HG03439 (cell line): ENCODE measurements around the gene NID1.
"Not testable (repeated sequence)": the region's sequence is repeated elsewhere in the genome, so short reads cannot be mapped to it uniquely, and the experiment has no call there.

Experiments
- ATAC-seq: cut with Tn5 transposase; IDR thresholded peaks from one replicate; pipeline ENCODE4 v1.9.1; 2021; ENCODE audit warnings: mild to moderate bottlenecking, moderate library complexity; ENCODE audit not compliant: unreplicated experiment

The NID1 gene

GRCh38 chr1:236095705-236096520 is 31.0 kb upstream of the NID1 start:
- ATAC-seq, result no peak

DNA sequence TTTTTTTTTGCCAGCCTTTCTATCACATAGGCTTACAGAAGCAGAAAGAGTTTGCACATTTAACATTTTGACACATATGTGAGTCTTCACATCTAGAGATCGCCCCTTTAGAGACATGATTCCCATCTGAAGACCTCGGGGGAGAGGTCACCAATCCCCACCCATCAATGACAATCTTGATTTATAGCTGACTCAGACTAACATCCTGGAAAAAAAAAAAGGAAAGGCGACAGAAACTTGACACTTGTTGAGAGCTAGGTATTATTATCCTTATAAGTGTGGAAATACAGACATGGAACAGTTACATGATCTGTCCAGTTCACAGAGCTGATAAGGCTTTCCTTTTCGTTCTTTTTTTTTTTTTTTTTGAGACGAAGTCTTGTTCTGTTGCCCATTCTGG is 28.0 kb upstream of the NID1 start:
- ATAC-seq, result no peak

DNA sequence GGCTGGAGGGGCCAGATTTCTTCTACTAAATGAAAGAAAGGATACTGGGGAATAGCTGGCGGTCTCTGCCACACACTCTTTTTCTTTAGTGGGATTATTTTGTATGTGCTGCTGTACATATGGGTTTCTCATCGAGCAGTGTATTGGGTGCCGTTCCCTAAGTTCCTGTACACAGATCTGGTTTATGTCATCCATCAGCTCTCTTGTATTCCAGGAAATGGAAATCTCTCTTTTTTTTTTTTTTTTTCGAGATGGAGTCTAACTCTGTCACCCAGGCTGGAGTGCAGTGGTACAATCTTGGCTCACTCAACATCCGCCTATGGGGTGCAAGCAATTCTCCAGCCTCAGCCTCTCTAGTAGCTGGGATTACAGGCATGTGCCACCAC is 27.0 kb upstream of the NID1 start:
- no peak for ATAC-seq

- ATAC-seq, result no peak
Measured at GRCh38 chr1:236090741-236091147, 25.9 kb upstream of the NID1 start.

DNA sequence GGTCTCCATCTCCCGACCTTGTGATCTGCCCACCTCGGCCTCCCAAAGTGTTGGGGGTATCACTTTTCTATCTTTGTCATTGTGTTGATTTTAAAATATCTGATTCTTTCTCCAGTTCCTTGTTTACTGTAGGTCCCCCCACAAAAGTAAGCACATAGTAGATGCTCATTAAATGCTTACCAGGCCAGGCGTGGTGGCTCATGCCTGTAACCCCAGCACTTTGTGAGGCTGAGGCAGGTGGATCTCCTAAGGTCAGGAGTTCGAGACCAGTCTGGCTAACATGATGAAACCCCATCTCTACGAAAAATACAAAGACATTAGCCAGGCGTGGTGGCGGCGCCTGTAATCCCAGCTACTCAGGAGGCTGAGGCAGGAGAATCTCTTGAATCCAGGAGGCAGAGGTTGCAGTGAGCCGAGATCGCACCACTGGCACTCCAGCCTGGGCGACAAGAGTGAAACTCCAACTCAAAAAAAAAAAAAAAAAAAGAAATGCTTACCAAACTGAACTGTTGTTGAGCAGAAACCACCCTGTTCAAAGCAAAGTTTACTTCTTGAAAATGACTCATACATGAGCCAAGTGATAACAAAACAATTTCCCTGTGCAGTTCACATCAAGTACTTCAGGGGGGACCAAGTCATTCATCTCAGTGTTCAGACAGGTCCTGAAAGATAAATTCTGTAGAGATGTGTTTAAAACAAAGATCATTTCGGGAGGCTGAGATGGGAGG is 24.3 kb upstream of the NID1 start:
- no peak for ATAC-seq

GRCh38 chr1:236086537-236086936 is 21.6 kb upstream of the NID1 start:
- ATAC-seq, result no peak

DNA sequence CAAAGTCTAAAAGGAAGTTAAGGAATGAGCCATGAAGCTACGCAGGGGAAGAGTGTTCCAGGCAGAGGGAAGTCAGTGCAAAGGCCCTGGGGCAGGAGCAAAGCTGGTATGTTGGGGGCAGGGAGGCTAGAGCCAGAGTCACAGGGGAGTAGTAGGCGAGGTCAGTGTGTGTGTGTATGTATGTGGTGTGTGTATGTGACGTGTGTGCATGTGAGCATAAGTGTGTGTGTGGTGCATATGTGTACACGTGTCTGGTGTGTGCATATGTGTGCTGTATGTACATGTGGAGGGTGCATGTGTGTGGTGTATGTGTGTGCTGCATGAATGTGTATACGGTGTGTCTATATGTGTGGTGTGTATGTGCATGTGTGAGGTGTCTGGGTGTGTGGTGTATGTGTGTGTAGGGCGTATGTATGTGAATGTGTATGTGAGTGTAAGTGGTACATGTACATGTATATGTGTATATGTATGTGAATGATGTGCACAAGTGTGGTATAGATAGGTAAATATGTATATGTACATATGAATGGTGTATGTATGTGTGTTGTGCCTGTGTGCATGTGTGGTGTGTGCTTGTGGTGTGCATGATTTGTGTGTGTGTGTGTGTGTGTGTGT is 20.8 kb upstream of the NID1 start:
- no peak for ATAC-seq

DNA sequence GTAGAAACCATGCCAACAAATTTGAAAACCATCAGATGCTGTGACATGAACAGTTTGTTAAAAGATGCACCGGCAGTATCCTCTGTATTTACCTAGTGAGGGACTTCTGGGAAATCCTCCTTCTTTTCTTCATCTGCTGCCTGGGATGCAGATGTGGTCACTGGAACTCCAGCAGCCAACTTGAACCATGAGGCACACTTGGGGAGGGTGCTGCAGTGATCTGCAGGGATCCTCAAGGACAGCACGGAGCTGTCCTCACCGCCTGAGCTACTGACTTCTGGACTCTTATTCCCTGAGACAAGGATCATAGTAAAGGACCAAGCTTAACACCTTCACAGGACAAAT is 19.5 kb upstream of the NID1 start:
- no peak for ATAC-seq

- no peak for ATAC-seq
Measured at GRCh38 chr1:236083650-236084385, 18.9 kb upstream of the NID1 start.

DNA sequence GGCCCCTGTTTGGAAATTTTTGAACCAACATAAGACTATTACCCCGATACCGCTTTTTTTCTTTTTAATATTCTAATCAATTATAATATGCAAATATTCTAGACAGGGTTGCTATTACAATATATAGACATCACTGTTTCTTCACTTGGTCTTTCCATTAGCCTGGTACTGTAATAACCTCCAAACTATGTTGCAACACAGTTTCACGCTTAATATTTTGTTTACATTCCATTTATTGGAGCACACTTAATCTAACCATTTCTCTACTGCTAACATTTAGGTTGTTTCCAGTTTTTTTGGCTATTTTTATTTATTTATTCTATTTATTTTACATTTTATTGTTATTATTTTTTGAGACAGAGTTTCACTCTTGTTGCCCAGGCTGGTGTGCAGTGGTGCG is 17.6 kb upstream of the NID1 start:
- no peak for ATAC-seq

GRCh38 chr1:236081546-236082227 is 16.8 kb upstream of the NID1 start:
- ATAC-seq, result no peak

- no peak for ATAC-seq
Measured at GRCh38 chr1:236079703-236080102, 14.8 kb upstream of the NID1 start.

DNA sequence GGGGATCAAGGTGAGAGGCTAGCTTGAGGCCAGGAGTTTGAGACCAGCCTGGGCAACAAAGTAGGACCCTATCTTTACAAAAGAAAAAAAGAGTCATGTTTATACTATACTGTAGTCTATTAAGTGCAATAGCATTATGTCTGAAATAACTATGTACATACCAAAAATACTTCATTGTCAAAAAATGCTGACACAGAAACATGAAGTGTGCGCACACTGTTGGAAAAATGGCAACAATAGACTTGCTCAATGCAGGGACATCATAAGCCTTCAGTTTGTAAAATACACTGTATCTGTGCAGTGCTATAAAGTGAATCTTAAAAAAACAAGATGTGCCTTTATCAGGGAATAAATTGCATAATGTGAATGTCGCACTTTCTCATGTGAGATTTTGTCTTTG is 14.1 kb upstream of the NID1 start:
- ATAC-seq, result no peak

GRCh38 chr1:236078077-236078476 is 13.2 kb upstream of the NID1 start:
- not testable (repeated sequence) for ATAC-seq

- ATAC-seq, result no peak
Measured at GRCh38 chr1:236075848-236076247, 11.0 kb upstream of the NID1 start.

- no peak for ATAC-seq
Measured at GRCh38 chr1:236073307-236073897, 8.5 kb upstream of the NID1 start.

- ATAC-seq, result no peak
Measured at GRCh38 chr1:236072001-236072400, 7.1 kb upstream of the NID1 start.

DNA sequence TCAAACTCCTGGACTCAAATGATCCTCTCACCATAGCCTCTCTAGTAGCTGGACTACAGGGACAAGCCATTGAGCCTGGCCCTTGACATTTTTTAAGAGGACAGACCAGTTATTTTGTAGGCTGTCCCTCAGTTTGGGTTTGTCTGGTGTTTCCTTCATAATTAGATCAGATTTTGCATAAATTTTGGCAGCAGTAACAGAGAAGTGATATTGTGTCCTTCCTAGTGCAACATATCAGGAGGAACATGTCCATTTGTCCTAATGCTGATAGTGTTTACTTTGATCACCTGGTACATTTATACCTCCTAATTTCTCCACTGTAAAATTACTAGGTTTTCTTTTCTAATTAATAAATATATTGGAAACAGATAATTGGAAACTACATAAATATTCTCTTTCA is 5.9 kb upstream of the NID1 start:
- ATAC-seq, result no peak

DNA sequence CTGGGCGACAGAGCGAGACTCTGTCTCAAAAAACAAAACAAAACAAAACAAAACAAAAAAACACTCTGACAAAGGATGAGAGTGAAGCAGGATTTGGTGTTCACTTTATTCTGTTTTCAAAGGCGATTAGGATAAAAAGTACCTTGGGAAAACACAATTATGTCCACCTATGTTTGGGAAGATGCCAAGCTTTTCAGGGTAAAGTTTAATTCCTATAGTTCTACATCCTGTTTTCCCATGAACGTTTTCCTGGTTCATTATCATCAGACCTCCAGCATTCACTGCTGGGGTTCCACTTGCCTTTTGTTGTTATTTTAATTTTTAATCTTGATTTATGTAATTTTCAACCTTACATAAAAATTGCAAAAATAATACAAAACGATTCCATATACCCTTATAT is 4.9 kb upstream of the NID1 start:
- ATAC-seq, result no peak

DNA sequence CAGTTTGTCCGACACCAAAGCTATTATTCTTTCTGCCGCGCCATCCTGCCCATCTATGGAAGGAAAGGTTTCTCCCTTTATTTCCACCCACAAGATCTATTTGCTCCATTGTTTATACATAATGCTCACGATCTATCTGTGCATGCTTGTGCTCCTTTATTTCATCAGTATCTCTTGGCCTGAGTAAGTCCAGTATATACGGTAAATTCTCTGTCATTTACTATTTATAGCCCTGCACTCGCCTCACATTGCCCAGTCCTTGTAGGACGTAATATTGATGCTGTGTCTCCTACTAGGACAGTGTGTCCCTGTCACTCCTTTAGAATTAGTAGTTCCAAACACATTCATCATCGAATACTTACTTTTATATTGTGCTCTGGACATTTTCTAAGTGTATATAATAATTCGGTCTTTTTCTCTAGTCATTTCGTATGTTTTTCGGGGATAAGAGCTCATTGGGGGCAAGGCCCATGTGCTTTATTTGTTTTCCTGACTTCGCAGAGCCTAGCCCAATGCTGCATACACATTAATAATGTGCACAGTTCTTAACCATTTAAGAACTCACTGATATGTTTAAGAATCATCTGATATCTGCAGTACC is 3.1 kb upstream of the NID1 start:
- no peak for ATAC-seq
